ENCODE data around the gene REXO5.

Gene REXO5

GRCh38 chr16:20880867-20881502 lies 74.7 kb downstream of the REXO5 start:
- no peak for DNase-seq
- no peaks in the 10 kb centered on the region for H3K27me3 ChIP-seq (replicated peaks; ENCODE audit: insufficient read depth, low read length)
- H3K9me3 ChIP-seq (replicated peaks; ENCODE audit: insufficient read depth, low read length), result no peaks in the 10 kb centered on the region
- TF ChIP-seq EZH2 (optimal IDR thresholded peaks at IDR 0.05; ENCODE audit: low read depth, low read length), result no peak
- no peak for TF ChIP-seq EZH2phosphoT487 (IDR thresholded peaks at IDR 0.05; ENCODE audit: low read length)
- no peak for TF ChIP-seq CTCF (IDR thresholded peaks at IDR 0.05; ENCODE audit: low read length)
- peaks cover 8% of the 10 kb centered on the region for H3K79me2 ChIP-seq (ENCODE audit: low read length)
- no peak overlapping the region for H3K4me2 ChIP-seq (ENCODE audit: low read depth, low read length)
- H3K4me1 ChIP-seq (ENCODE audit: low read length), result no peaks in the 10 kb centered on the region
- H3K9me2 ChIP-seq (replicated peaks; ENCODE audit: insufficient read depth, low read length), result no peaks in the 10 kb centered on the region
- H3K9ac ChIP-seq (ENCODE audit: low read length), result no peak overlapping the region
- no peaks in the 10 kb centered on the region for H3F3A ChIP-seq (ENCODE audit: insufficient read depth, low read length)
- no peaks in the 10 kb centered on the region for H3K36me3 ChIP-seq (replicated peaks; ENCODE audit: insufficient read depth, low read length)
- H4K20me1 ChIP-seq (ENCODE audit: insufficient read depth, low read length), result no peaks in the 10 kb centered on the region
- H3K27ac ChIP-seq (ENCODE audit: low read length), result no peak overlapping the region
- H3K4me3 ChIP-seq (ENCODE audit: low read length), result no peak overlapping the region
- H2AFZ ChIP-seq (ENCODE audit: low read length), result no peak overlapping the region

GRCh38 chr16:20881503-20881878 lies 75.2 kb downstream of the REXO5 start:
- Histone ChIP-seq H3K4me2 (ENCODE audit: low read depth, low read length) (no peak overlapping the region), H3K79me2 (ENCODE audit: low read length) (peaks cover 4% of the 10 kb centered on the region), H3K36me3 (replicated peaks; ENCODE audit: insufficient read depth, low read length) (no peaks in the 10 kb centered on the region), H3K4me1 (ENCODE audit: low read length) (no peaks in the 10 kb centered on the region), H3K9ac (ENCODE audit: low read length) (no peak overlapping the region), H3K27me3 (replicated peaks; ENCODE audit: insufficient read depth, low read length) (no peaks in the 10 kb centered on the region), H3K9me3 (replicated peaks; ENCODE audit: insufficient read depth, low read length) (no peaks in the 10 kb centered on the region), H4K20me1 (ENCODE audit: insufficient read depth, low read length) (no peaks in the 10 kb centered on the region), H3K4me3 (ENCODE audit: low read length) (no peak overlapping the region), H3F3A (ENCODE audit: insufficient read depth, low read length) (no peaks in the 10 kb centered on the region), H3K27ac (ENCODE audit: low read length) (no peak overlapping the region), H2AFZ (ENCODE audit: low read length) (no peak overlapping the region), H3K9me2 (replicated peaks; ENCODE audit: insufficient read depth, low read length) (no peaks in the 10 kb centered on the region)
- no peak for DNase-seq
- no peak for TF ChIP-seq EZH2 (optimal IDR thresholded peaks at IDR 0.05; ENCODE audit: low read depth, low read length)
- no peak for TF ChIP-seq EZH2phosphoT487 (IDR thresholded peaks at IDR 0.05; ENCODE audit: low read length)
- TF ChIP-seq CTCF (IDR thresholded peaks at IDR 0.05; ENCODE audit: low read length), result no peak

- H3K9me2 ChIP-seq (replicated peaks; ENCODE audit: insufficient read depth, low read length), result no peaks in the 10 kb centered on the region
- no peak overlapping the region for H3K27ac ChIP-seq (ENCODE audit: low read length)
- H4K20me1 ChIP-seq (ENCODE audit: insufficient read depth, low read length), result no peaks in the 10 kb centered on the region
- H3K9me3 ChIP-seq (replicated peaks; ENCODE audit: insufficient read depth, low read length), result no peaks in the 10 kb centered on the region
- no peaks in the 10 kb centered on the region for H3K4me1 ChIP-seq (ENCODE audit: low read length)
- H3K79me2 ChIP-seq (ENCODE audit: low read length), result no peaks in the 10 kb centered on the region; the same call in none of the 2 replicates
- H3K4me2 ChIP-seq (ENCODE audit: low read depth, low read length), result no peak overlapping the region
- no peaks in the 10 kb centered on the region for H3K36me3 ChIP-seq (replicated peaks; ENCODE audit: insufficient read depth, low read length)
- no peaks in the 10 kb centered on the region for H3K27me3 ChIP-seq (replicated peaks; ENCODE audit: insufficient read depth, low read length)
- H2AFZ ChIP-seq (ENCODE audit: low read length), result no peak overlapping the region
- no peak overlapping the region for H3K9ac ChIP-seq (ENCODE audit: low read length)
- TF ChIP-seq EZH2phosphoT487 (IDR thresholded peaks at IDR 0.05; ENCODE audit: low read length) (no peak), EZH2 (optimal IDR thresholded peaks at IDR 0.05; ENCODE audit: low read depth, low read length) (no peak), CTCF (IDR thresholded peaks at IDR 0.05; ENCODE audit: low read length) (no peak)
- DNase-seq, result no peak
- H3K4me3 ChIP-seq (ENCODE audit: low read length), result no peak overlapping the region
- H3F3A ChIP-seq (ENCODE audit: insufficient read depth, low read length), result no peaks in the 10 kb centered on the region
Measured at GRCh38 chr16:20883554-20884239, 77.4 kb downstream of the REXO5 start.

All from MM.1S (cell line).